Islet of Langerhans (tissue), 1 donor: ENCODE data around the gene PKNOX1.
"Not testable (repeated sequence)": the region's sequence is repeated elsewhere in the genome, so short reads cannot be mapped to it uniquely, and the experiment has no call there.

ENCODE experiments used
- FAIRE-seq: peaks from one replicate; lab custom pipeline; 2011; peaks lifted over from hg19 to GRCh38; lab: Jason Lieb, UNC

The PKNOX1 gene

GRCh38 chr21:42951193-42951592 lies 23.2 kb upstream of the PKNOX1 start:
- FAIRE-seq, result not testable (repeated sequence)

GRCh38 chr21:42956824-42957630 lies 17.3 kb upstream of the PKNOX1 start:
- no peak for FAIRE-seq

GRCh38 chr21:42958122-42958521 lies 16.2 kb upstream of the PKNOX1 start:
- not testable (repeated sequence) for FAIRE-seq

GRCh38 chr21:42959728-42960127 lies 14.6 kb upstream of the PKNOX1 start:
- FAIRE-seq, result no peak

- no peak for FAIRE-seq
Observed at GRCh38 chr21:42962380-42963007, 11.9 kb upstream of the PKNOX1 start.

- no peak for FAIRE-seq
Observed at GRCh38 chr21:42964086-42964485, 10.3 kb upstream of the PKNOX1 start.

GRCh38 chr21:42964546-42965210 lies 9.7 kb upstream of the PKNOX1 start:
- no peak for FAIRE-seq

- FAIRE-seq, result no peak
Observed at GRCh38 chr21:42965211-42965560, 9.2 kb upstream of the PKNOX1 start.

GRCh38 chr21:42967616-42968015 lies 6.7 kb upstream of the PKNOX1 start:
- not testable (repeated sequence) for FAIRE-seq

- no peak for FAIRE-seq
Observed at GRCh38 chr21:42969193-42969600, 5.2 kb upstream of the PKNOX1 start.

- FAIRE-seq, result no peak
Observed at GRCh38 chr21:42970946-42971653, 3.3 kb upstream of the PKNOX1 start.

GRCh38 chr21:42971897-42972275 lies 2.5 kb upstream of the PKNOX1 start:
- no peak for FAIRE-seq

GRCh38 chr21:42973309-42973990 lies 912 bp upstream of the PKNOX1 start:
- FAIRE-seq, result no peak

- no peak for FAIRE-seq
Observed at GRCh38 chr21:42974832-42975820, 764 bp downstream of the PKNOX1 start.

GRCh38 chr21:42975886-42976608 lies 1.7 kb downstream of the PKNOX1 start:
- no peak for FAIRE-seq

- FAIRE-seq, result no peak
Observed at GRCh38 chr21:42980312-42981213, 6.2 kb downstream of the PKNOX1 start.

GRCh38 chr21:42981214-42981523 lies 6.8 kb downstream of the PKNOX1 start:
- FAIRE-seq, result no peak

- no peak for FAIRE-seq
Observed at GRCh38 chr21:42981862-42982261, 7.5 kb downstream of the PKNOX1 start.

GRCh38 chr21:42983103-42983502 lies 8.7 kb downstream of the PKNOX1 start:
- FAIRE-seq, result no peak
